ENCODE data around the gene LDB1. TPM values are rescaled to one million over a fixed set of nuclear protein-coding genes. Genes with fewer than 3 reads are reported as not detected.

Gene LDB1
- total and polyA plus RNA-seq, 2 of the 13 experiments (the other 11 are each of a cell fraction or from before 2014, with no cell fraction given) = 17.2 to 45.5 TPM

- TF ChIP-seq BCLAF1 (IDR thresholded peaks at IDR 0.05) (no peak), ZKSCAN5 (CRISPR knock-in tag; IDR thresholded peaks at IDR 0.05) (no peak), HOXA7 (CRISPR knock-in tag; IDR thresholded peaks at IDR 0.05) (no peak), SYNCRIP (IDR thresholded peaks at IDR 0.05; ENCODE audit: insufficient read depth, low read depth, low read length) (no peak), AFF4 (CRISPR knock-in tag; IDR thresholded peaks at IDR 0.05) (no peak), ZNF281 (CRISPR knock-in tag; IDR thresholded peaks at IDR 0.05; ENCODE audit: borderline replicate concordance) (no peak), MEF2D (CRISPR knock-in tag; IDR thresholded peaks at IDR 0.05) (0 out of 2 replicates have a peak, but pooled peaks have one; percentile 1), ZNF784 (CRISPR knock-in tag; IDR thresholded peaks at IDR 0.05; ENCODE audit: borderline replicate concordance) (0 out of 2 replicates have a peak, but pooled peaks have one; percentile 68), YEATS4 (CRISPR knock-in tag; IDR thresholded peaks at IDR 0.05; ENCODE audit: borderline replicate concordance) (0 out of 2 replicates have a peak, but pooled peaks have one; percentile 25), GABPB1 (CRISPR knock-in tag; IDR thresholded peaks at IDR 0.05) (peak; percentile 55; the same call in 1 of the 2 replicates), ARID4A (CRISPR knock-in tag; IDR thresholded peaks at IDR 0.05; ENCODE audit: borderline replicate concordance) (peak; percentile 73; the same call in 1 of the 2 replicates), XBP1 (CRISPR knock-in tag; IDR thresholded peaks at IDR 0.05) (no peak)
Observed at GRCh38 chr10:102120142-102120990, at the start of gene LDB1 (continued).
